Adrenal gland (tissue), 5 donors: ENCODE data around the gene SLC43A2.

Experiments used
- CTCF ChIP-seq, 6 experiments: fragments of 450-650 bp in 4 of 6; fragments of 200-600 bp in 2 of 6; sonication (generic) in 1 of 6; IDR thresholded peaks; 1 replicate in 5 of 6; 2 replicates in 1 of 6; pipeline versions ENCODE4 v1.5.1 to v1.8.0; 2016 to 2021; ENCODE audit warnings: antibody characterized with exemption in 6 of 6, mild to moderate bottlenecking in 2 of 6, moderate library complexity in 1 of 6
- POLR2A ChIP-seq, 2 donors: fragments of 450-650 bp; IDR thresholded peaks; one replicate each; pipeline ENCODE4 v1.6.1; 2017; ENCODE audit warnings: antibody characterized with exemption in 2 of 2, mild to moderate bottlenecking in 2 of 2, moderate library complexity in 1 of 2
- donor health status: DM: no; HTN: no; CAD: no.

- TF ChIP-seq CTCF (IDR thresholded peaks at IDR 0.05) (no peak), POLR2A (IDR thresholded peaks at IDR 0.05) (no peak)
Observed at GRCh38 chr17:1598399-1599095, 30.1 kb downstream of the SLC43A2 start.
